GM12874 (cell line): ENCODE measurements around the gene AZU1.

Experiments
- CTCF ChIP-seq: IDR thresholded peaks from 2 replicates; pipeline ENCODE4 v1.5.1; 2011; ENCODE audit warnings: low read depth, mild to moderate bottlenecking, control low read depth, low read length, moderate library complexity; ENCODE audit not compliant: insufficient read depth

AZU1 gene

GRCh38 chr19:808423-808775 is 19.2 kb upstream of the AZU1 start:
- no peak for TF ChIP-seq CTCF

- TF ChIP-seq CTCF: no peak
Observed at GRCh38 chr19:810077-810855, 17.4 kb upstream of the AZU1 start.

- no peak for TF ChIP-seq CTCF
Observed at GRCh38 chr19:810883-811489, 16.7 kb upstream of the AZU1 start.

GRCh38 chr19:811506-812048 is 16.1 kb upstream of the AZU1 start:
- TF ChIP-seq CTCF: no peak

- no peak for TF ChIP-seq CTCF
Observed at GRCh38 chr19:812049-812746, 15.4 kb upstream of the AZU1 start.

- no peak for TF ChIP-seq CTCF
Observed at GRCh38 chr19:812747-813218, 14.9 kb upstream of the AZU1 start.
